Testis (tissue), 3 donors: ENCODE data around the gene LNP1. TPM values are rescaled to one million over a fixed set of nuclear protein-coding genes. Genes with fewer than 3 reads are reported as not detected.

Source experiments
- DNase-seq: peaks from one replicate; pipeline ENCODE4 v3.0.0-alpha.2; 2019
- H3K27ac ChIP-seq, 2 donors: fragments of 200-600 bp; sonication (generic); one replicate each; pipeline ENCODE4 v1.5.1; 2019
- H3K27me3 ChIP-seq: fragments of 200-600 bp; sonication (generic); one replicate; pipeline ENCODE4 v1.5.1; 2019
- H3K36me3 ChIP-seq: fragments of 200-600 bp; sonication (generic); one replicate; pipeline ENCODE4 v1.5.1; 2017; ENCODE audit warnings: low read depth; ENCODE audit errors: missing control alignments
- H3K4me1 ChIP-seq: fragments of 200-600 bp; sonication (generic); one replicate; pipeline ENCODE4 v1.5.1; 2019
- H3K4me3 ChIP-seq, 2 donors: fragments of 200-600 bp; sonication (generic); one replicate each; pipeline ENCODE4 v1.5.1; 2017 to 2019
- H3K9me3 ChIP-seq: fragments of 200-600 bp; sonication (generic); one replicate; pipeline ENCODE4 v1.5.1; 2017
- POLR2A ChIP-seq: fragments of 450-650 bp; IDR thresholded peaks from one replicate; pipeline ENCODE4 v1.6.1; 2017; ENCODE audit warnings: antibody characterized with exemption, mild to moderate bottlenecking, moderate library complexity
- WGBS, 2 donors: methylation state at CpG; one replicate each; pipeline ENCODE4 v1.1.5; 2018; 5-methylcytosine and 5-hydroxymethylcytosine counted together
- intact Hi-C: fragments of 100-400 bp; cut with DNase I; formaldehyde crosslinking; loops from one replicate; pipeline ENCODE4 v1.15.1; 2023; ENCODE audit warnings: low total_unique reads
- polyA plus RNA-seq: library from polyadenylated mRNA; stranded (reverse); fragments of 350-450 nt; fragmentation: Illumina TruSeq; extraction: RNeasy Lipid Tissue Mini Kit (QIAGEN cat#74804); gene quantifications from one replicate; pipeline ENCODE4 v1.2.3, GENCODE V29; 2014; ENCODE audit warnings: low read depth, low replicate concordance; ENCODE audit not compliant: insufficient read depth
- total RNA-seq, 2 donors: library from RNA; depleted of rRNA; stranded (reverse); fragments of >200 nt; gene quantifications; one replicate each; pipeline ENCODE4 v1.2.3, GENCODE V29; 2016
- TF ChIP-seq, protein P1 (sequence below), 3 experiments: fragments of 450-650 bp in 2 of 3; fragments of 200-600 bp in 1 of 3; sonication (generic) in 1 of 3; IDR thresholded peaks; one replicate each; pipeline ENCODE4 v1.5.1; 2016 to 2019; ENCODE audit warnings: antibody characterized with exemption in 3 of 3, mild to moderate bottlenecking in 2 of 3, moderate library complexity in 1 of 3

LNP1 gene
- total and polyA plus RNA-seq, 3 donors from 2014 or later: 14.1 to 57.6 (median 20.9) TPM

DNA sequence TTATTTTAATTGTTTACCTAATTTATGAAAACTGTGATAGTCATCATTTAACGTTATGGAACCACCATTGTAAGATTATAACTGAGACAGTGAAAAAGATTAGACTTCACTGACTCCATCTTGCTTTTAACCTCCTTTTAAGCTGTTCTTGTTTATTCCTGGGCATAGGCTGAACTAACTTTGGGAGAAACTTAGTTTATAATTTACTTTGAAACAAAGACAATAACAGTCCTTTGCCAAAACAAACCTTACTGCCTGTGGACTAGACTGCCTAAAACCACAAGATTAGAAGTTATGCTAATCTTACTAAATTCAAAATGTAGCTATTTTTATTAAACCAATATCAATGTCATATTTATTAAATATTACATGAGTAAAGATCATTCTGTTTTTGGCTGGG, 46.7 kb downstream of the LNP1 start:
- H3K9me3 ChIP-seq: no peaks in the 10 kb centered on the region
- 92 to 94% methylated on average over 1 of the region's 1 CpG for WGBS, 2 donors
- no peaks in the 10 kb centered on the region for H3K4me1 ChIP-seq
- no peak overlapping the region for H3K4me3 ChIP-seq
- intact Hi-C loops: no loop called here
- H3K27me3 ChIP-seq: no peaks in the 10 kb centered on the region
- TF ChIP-seq, protein P1, sequence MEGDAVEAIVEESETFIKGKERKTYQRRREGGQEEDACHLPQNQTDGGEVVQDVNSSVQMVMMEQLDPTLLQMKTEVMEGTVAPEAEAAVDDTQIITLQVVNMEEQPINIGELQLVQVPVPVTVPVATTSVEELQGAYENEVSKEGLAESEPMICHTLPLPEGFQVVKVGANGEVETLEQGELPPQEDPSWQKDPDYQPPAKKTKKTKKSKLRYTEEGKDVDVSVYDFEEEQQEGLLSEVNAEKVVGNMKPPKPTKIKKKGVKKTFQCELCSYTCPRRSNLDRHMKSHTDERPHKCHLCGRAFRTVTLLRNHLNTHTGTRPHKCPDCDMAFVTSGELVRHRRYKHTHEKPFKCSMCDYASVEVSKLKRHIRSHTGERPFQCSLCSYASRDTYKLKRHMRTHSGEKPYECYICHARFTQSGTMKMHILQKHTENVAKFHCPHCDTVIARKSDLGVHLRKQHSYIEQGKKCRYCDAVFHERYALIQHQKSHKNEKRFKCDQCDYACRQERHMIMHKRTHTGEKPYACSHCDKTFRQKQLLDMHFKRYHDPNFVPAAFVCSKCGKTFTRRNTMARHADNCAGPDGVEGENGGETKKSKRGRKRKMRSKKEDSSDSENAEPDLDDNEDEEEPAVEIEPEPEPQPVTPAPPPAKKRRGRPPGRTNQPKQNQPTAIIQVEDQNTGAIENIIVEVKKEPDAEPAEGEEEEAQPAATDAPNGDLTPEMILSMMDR (IDR thresholded peaks at IDR 0.05): no peak
- no peak for TF ChIP-seq POLR2A
- no peak for DNase-seq
- no peaks in the 10 kb centered on the region for H3K36me3 ChIP-seq
- no peak overlapping the region for H3K27ac ChIP-seq

DNA sequence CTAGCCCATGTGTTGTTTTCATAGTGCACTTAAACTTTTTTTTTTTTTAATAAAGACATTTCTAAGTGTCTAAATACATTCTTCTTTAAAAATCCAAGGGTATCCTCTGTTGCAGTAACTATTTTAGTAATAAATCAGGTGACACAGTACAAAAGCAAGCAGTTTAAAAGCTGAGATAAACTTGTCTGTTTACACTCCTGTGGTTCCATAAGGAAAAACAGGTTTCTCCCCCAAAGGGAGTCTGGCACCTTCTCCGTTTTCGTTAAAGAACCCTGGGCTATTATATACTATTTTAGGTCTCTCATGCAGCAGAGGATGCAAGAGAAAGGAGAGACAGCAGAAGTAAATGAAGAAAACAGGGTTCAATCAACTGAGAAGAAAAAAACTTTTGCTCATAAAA, 47.9 kb downstream of the LNP1 start:
- H3K4me1 ChIP-seq: no peaks in the 10 kb centered on the region
- H3K36me3 ChIP-seq: no peaks in the 10 kb centered on the region
- H3K4me3 ChIP-seq: no peak overlapping the region
- TF ChIP-seq, protein P1 (IDR thresholded peaks at IDR 0.05): no peak
- TF ChIP-seq POLR2A: no peak
- intact Hi-C loops: no loop called here
- no peaks in the 10 kb centered on the region for H3K27me3 ChIP-seq
- 60 to 68% methylated on average over 2 of the region's 2 CpGs for WGBS, 2 donors
- no peaks in the 10 kb centered on the region for H3K9me3 ChIP-seq
- no peak overlapping the region for H3K27ac ChIP-seq
- no peak for DNase-seq

DNA sequence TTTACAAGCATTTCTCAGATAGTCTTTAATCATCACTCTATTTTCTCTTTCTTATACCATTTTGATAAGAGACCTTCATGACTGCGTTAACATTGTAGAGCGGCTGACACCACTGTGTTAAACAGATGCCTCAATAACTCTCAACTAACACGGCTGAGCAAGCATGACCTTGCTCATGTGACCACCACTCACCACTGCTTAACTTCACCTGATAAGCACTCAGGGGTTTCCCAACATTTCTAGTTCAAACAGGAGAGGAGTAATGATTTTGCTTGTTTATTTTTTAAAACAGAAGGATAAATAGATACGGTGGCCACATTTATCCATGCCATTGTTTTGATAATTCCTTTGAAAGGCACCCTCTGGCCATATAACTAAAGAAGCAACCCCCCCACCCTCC, 53.3 kb downstream of the LNP1 start:
- Histone ChIP-seq H3K27me3 (no peaks in the 10 kb centered on the region), H3K9me3 (no peaks in the 10 kb centered on the region), H3K4me1 (no peaks in the 10 kb centered on the region), H3K36me3 (no peaks in the 10 kb centered on the region), H3K4me3 (no peak overlapping the region), H3K27ac (no peak overlapping the region)
- intact Hi-C loops: no loop called here
- WGBS, 2 donors: 82 to 86% methylated on average over 4 of the region's 4 CpGs
- DNase-seq: no peak
- no peak for TF ChIP-seq POLR2A

DNA sequence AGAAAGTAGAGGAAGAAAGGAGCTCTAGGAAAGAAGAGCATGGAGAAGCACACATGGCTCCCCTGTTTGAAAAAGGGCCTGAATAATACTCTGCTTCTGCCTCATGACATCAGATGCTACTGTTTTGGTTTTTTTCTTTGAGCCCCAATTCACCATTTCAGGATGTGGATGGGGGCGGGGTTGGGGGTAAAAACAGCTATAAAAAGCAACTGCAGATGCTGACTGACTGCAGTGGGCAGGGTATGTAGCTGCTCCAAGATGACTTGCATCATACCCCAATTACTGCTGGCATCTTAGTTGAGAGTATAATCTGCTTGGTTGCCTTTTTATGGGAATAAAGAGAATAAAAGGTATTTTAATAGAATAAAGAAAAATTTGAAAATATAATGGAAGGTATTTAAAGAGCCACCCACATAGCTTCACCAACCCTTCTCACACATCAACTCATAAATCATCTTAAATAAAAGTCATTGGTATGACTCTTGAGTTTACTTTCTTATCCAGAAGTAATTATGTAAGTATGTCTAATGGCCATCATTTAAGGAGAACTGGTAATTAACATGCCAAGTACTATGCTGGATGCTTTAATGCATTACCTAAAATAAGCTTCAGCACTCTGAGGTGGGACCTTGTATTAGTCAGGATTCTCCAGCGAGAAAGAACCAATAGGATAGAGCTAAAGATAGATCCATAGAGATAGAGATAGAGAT, 54.7 kb downstream of the LNP1 start:
- Histone ChIP-seq H3K4me3 (no peak overlapping the region), H3K9me3 (no peaks in the 10 kb centered on the region), H3K4me1 (no peaks in the 10 kb centered on the region), H3K36me3 (no peaks in the 10 kb centered on the region), H3K27ac (no peak overlapping the region), H3K27me3 (no peaks in the 10 kb centered on the region)
- 87 to 93% methylated on average over 2 of the region's 2 CpGs for WGBS, 2 donors
- intact Hi-C loops: no loop called here
- no peak for TF ChIP-seq POLR2A
- TF ChIP-seq, protein P1 (IDR thresholded peaks at IDR 0.05): no peak
- no peak for DNase-seq

DNA sequence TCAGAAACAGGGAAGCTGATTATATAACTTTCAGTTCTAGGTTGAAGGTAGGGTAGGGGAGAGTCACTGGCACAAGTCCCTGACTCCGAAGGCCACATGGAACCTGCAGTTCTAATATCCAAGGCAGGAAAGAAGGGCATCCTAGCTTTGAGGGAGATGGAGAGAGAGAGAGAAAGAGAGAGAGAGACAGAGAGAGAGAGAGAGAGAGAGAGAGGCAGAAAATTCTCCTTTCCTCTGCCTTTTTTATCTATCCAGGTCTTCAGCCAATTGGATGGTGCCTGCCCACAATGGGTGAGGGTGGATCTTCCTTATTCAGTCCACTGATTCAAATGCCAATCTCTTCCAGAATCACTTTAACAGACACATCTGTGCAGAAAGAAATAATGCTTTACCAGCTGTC, 55.4 kb downstream of the LNP1 start:
- intact Hi-C loops: no loop called here
- H3K9me3 ChIP-seq: no peaks in the 10 kb centered on the region
- no peaks in the 10 kb centered on the region for H3K4me1 ChIP-seq
- no peak for TF ChIP-seq POLR2A
- TF ChIP-seq, protein P1 (IDR thresholded peaks at IDR 0.05): no peak
- H3K4me3 ChIP-seq: no peak overlapping the region
- H3K36me3 ChIP-seq: no peaks in the 10 kb centered on the region
- H3K27me3 ChIP-seq: no peaks in the 10 kb centered on the region
- 83 to 89% methylated on average over 1 of the region's 1 CpG for WGBS, 2 donors
- no peak overlapping the region for H3K27ac ChIP-seq
- no peak for DNase-seq
